ENCODE measurements around the gene DHX29.

DNA sequence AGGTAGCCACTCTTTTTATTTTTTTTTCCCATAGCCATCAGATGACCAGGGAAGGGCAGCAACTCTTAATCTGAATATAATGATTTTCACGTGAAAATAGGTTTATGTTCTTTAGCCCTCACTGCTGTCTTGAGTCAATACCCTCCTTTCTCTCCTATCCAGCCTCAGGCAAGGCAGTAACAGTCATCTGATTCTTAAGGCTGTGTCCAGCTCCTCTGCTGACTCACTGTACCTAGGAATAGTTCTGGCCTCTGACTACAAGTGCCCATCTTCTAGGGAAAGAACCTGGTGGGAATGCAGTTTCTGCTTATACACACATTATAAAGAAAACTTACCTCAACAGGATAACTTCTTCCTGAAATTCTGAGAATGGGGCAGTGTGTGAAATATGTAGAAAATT is 30.7 kb downstream of the DHX29 start:
- TF ChIP-seq, protein P1, sequence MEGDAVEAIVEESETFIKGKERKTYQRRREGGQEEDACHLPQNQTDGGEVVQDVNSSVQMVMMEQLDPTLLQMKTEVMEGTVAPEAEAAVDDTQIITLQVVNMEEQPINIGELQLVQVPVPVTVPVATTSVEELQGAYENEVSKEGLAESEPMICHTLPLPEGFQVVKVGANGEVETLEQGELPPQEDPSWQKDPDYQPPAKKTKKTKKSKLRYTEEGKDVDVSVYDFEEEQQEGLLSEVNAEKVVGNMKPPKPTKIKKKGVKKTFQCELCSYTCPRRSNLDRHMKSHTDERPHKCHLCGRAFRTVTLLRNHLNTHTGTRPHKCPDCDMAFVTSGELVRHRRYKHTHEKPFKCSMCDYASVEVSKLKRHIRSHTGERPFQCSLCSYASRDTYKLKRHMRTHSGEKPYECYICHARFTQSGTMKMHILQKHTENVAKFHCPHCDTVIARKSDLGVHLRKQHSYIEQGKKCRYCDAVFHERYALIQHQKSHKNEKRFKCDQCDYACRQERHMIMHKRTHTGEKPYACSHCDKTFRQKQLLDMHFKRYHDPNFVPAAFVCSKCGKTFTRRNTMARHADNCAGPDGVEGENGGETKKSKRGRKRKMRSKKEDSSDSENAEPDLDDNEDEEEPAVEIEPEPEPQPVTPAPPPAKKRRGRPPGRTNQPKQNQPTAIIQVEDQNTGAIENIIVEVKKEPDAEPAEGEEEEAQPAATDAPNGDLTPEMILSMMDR (conservative IDR thresholded peaks at IDR 0.05) = no peak
- TF ChIP-seq EZH2 (IDR thresholded peaks at IDR 0.05; ENCODE audit: low read depth) = no peak

All from PC-9 (cell line).